K562 (cell line): ENCODE measurements around the gene MRPL27. TPM values are rescaled to one million over a fixed set of nuclear protein-coding genes. Genes with fewer than 3 reads are reported as not detected.

Source experiments
- ATAC-seq: fragments of 200-7000 bp; cut with Tn5 transposase; 3 replicates; pipeline ENCODE4 v1.9.1; 2020; ENCODE audit warnings: moderate library complexity
- BruUV-seq: library from RNA; stranded (reverse); fragments of 400-500 nt; replicated peaks from 2 replicates; lab custom pipeline; 2021; lab: Mats Ljungman, UMichigan
- CTCF ChIA-PET: fragments of 300-600 bp; formaldehyde crosslinking; extraction: SDS; loops from one replicate; lab custom pipeline; 2021; ENCODE audit warnings: low intra/inter-chr PET ratio; lab: Yijun Ruan, JAX
- POLR2A ChIA-PET: fragments of 300-600, 350-650 bp; sonication (Branson Sonifier 250); formaldehyde crosslinking; extraction: SDS; loops from one replicate; lab custom pipeline; 2021; ENCODE audit warnings: antibody characterized with exemption, inconsistent platforms; lab: Yijun Ruan, JAX
- DNase-seq, 4 experiments: peaks; one replicate each; pipeline versions ENCODE4 v3.0.0 to v3.0.0-alpha.2; 2011 to 2018; ENCODE audit warnings: low spot score in 3 of 4, mixed read lengths in 3 of 4; ENCODE audit errors: extremely low read depth in 1 of 4
- FAIRE-seq: peaks from 2 replicates; lab custom pipeline; 2011; peaks lifted over from hg19 to GRCh38; lab: Jason Lieb, UNC
- H2AFZ ChIP-seq: 2 replicates; pipeline ENCODE4 v1.6.0; 2011; ENCODE audit warnings: low read depth, low read length, control low read depth, inconsistent platforms
- H3K27ac ChIP-seq: fragments of 200-600 bp; 3 replicates; pipeline ENCODE4 v1.8.0; 2011; ENCODE audit warnings: low read depth, mild to moderate bottlenecking, control low read depth, inconsistent platforms, low read length, moderate library complexity, mixed read lengths; ENCODE audit errors: extremely low read depth
- H3K27me3 ChIP-seq, 2 experiments: fragments of 300-600 bp in 1 of 2; 2 replicates in 1 of 2; 3 replicates in 1 of 2; pipeline versions ENCODE4 v1.6.0 to v1.8.0; 2011; ENCODE audit warnings: inconsistent platforms in 2 of 2, low read length in 2 of 2, mild to moderate bottlenecking in 1 of 2, mixed read lengths in 1 of 2, moderate library complexity in 1 of 2; ENCODE audit not compliant: control insufficient read depth in 2 of 2, insufficient read depth in 2 of 2
- H3K36me3 ChIP-seq: fragments of 300-600 bp; 3 replicates; pipeline ENCODE4 v1.8.0; 2011; ENCODE audit warnings: mild to moderate bottlenecking, low read length, inconsistent platforms; ENCODE audit not compliant: control insufficient read depth, insufficient read depth
- H3K4me1 ChIP-seq, 2 experiments: fragments of 200-600 bp in 1 of 2; replicated peaks in 1 of 2; 2 replicates in 1 of 2; 3 replicates in 1 of 2; pipeline versions ENCODE4 v1.5.1 to v1.8.0; 2011; ENCODE audit warnings: inconsistent platforms in 2 of 2, low read length in 2 of 2, mild to moderate bottlenecking in 1 of 2, mixed read lengths in 1 of 2, moderate library complexity in 1 of 2; ENCODE audit not compliant: control insufficient read depth in 2 of 2, insufficient read depth in 2 of 2
- H3K4me2 ChIP-seq: 2 replicates; pipeline ENCODE4 v1.6.1; 2011; ENCODE audit warnings: low read length, control low read depth, inconsistent platforms, mixed read lengths; ENCODE audit not compliant: insufficient read depth
- H3K4me3 ChIP-seq: fragments of 200-600 bp; sonication (generic), shearing (Covaris generic); 2 replicates; pipeline ENCODE4 v1.5.1; 2016; ENCODE audit warnings: control low read depth, inconsistent platforms
- H3K79me2 ChIP-seq: fragments of 200-600 bp; 3 replicates; pipeline ENCODE4 v1.8.0; 2011; ENCODE audit warnings: low read length, inconsistent platforms; ENCODE audit not compliant: control insufficient read depth, insufficient read depth
- H3K9ac ChIP-seq, 2 experiments: 2 replicates each; pipeline versions ENCODE4 v1.6.0 to v1.6.1; 2011; ENCODE audit warnings: low read depth in 2 of 2, low read length in 2 of 2, control low read depth in 1 of 2, inconsistent platforms in 1 of 2, mild to moderate bottlenecking in 1 of 2, mixed read lengths in 1 of 2; ENCODE audit not compliant: insufficient read depth in 1 of 2
- H3K9me1 ChIP-seq: one replicate; pipeline ENCODE4 v1.6.0; 2011; ENCODE audit warnings: inconsistent platforms, mild to moderate bottlenecking, low read length, moderate library complexity; ENCODE audit not compliant: control insufficient read depth, insufficient read depth
- H3K9me3 ChIP-seq: replicated peaks from 2 replicates; pipeline ENCODE4 v1.5.1; 2011; ENCODE audit warnings: low read depth, low read length, inconsistent platforms; ENCODE audit not compliant: control insufficient read depth, insufficient read depth
- H4K20me1 ChIP-seq: replicated peaks from 2 replicates; pipeline ENCODE4 v1.6.1; 2011; ENCODE audit warnings: low read length, inconsistent platforms, mixed read lengths; ENCODE audit not compliant: control insufficient read depth, insufficient read depth
- C11orf30 ChIP-seq: fragments of 450-650 bp; IDR thresholded peaks from 2 replicates; pipeline ENCODE4 v1.6.1; 2016; ENCODE audit warnings: low read depth, mild to moderate bottlenecking
- PHF21A ChIP-seq: fragments of 450-650 bp; IDR thresholded peaks from 2 replicates; pipeline ENCODE4 v1.6.1; 2017; ENCODE audit warnings: low read depth, borderline replicate concordance
- RBFOX2 ChIP-seq: fragments of 200-400 bp; formaldehyde crosslinking; IDR thresholded peaks from 2 replicates; pipeline ENCODE4 v1.6.1; 2017; ENCODE audit warnings: low read depth, mild to moderate bottlenecking, low read length, moderate library complexity
- ZNF316 ChIP-seq: fragments of 450-650 bp; IDR thresholded peaks from 2 replicates; pipeline ENCODE4 v1.6.1; 2016
- WGBS: fragments of 100-300 bp; shearing (Covaris generic); methylation state at CpG from one replicate; pipeline ENCODE4 v1.1.6; 2016; ENCODE audit warnings: low coverage, mixed read lengths; ENCODE audit not compliant: insufficient coverage; ENCODE audit errors: missing lambda C conversion rate; 5-methylcytosine and 5-hydroxymethylcytosine counted together
- in situ Hi-C: fragments of 300-500 bp; cut with MboI; formaldehyde crosslinking; loops from 4 replicates; pipeline ENCODE4 v1.15.0; 2018; ENCODE audit warnings: inconsistent platforms, mixed read lengths
- intact Hi-C: fragments of 100-400 bp; cut with micrococcal nuclease; formaldehyde crosslinking; loops from 2 replicates; pipeline ENCODE4 v1.14.2; 2022
- polyA plus RNA-seq, 8 experiments: library from polyadenylated mRNA; depleted of rRNA in 4 of 8; stranded (reverse) in 5 of 8; unstranded in 3 of 8; fragments of >200 nt; fragmentation: Nextera tagmentation in 2 of 8; fragmentation: Illumina TruSeq in 1 of 8; extraction: Ambion mirVana in 2 of 8; extraction: Trizol in 1 of 8; gene quantifications; 2 replicates each; pipeline versions ENCODE4 v1.2.1 to v1.2.3, GENCODE V29; 2011 to 2014; ENCODE audit warnings: inconsistent platforms in 1 of 8, missing spikeins in 1 of 8
- total RNA-seq, 7 experiments: library from RNA; depleted of rRNA in 6 of 7; stranded (reverse); fragments of >200 nt in 6 of 7; fragmentation: Illumina TruSeq in 2 of 7; extraction: Trizol in 2 of 7; gene quantifications; 2 replicates each; pipeline versions ENCODE4 v1.2.1 to v1.2.3, GENCODE V29; 2011 to 2021; ENCODE audit warnings: low replicate concordance in 1 of 7

The MRPL27 gene
- total and polyA plus RNA-seq, 9 of the 15 experiments (the other 6 are each of a cell fraction or from before 2014, with no cell fraction given), result 96.3 to 401 (median 142) TPM

- peak; percentile 48 for ATAC-seq
- Histone ChIP-seq H3K4me3 (no peak overlapping the region), H2AFZ (no peak overlapping the region), H3K36me3 (peaks cover 84% of the 10 kb centered on the region), H3K4me2 (no peak overlapping the region), H3K9ac (no peak overlapping the region), H3K27ac (no peak overlapping the region), H3K27me3 (no peaks in the 10 kb centered on the region), H3K9me3 (no peaks in the 10 kb centered on the region), H3K79me2 (no peaks in the 10 kb centered on the region), H3K9me1 (no peaks in the 10 kb centered on the region), H4K20me1 (no peaks in the 10 kb centered on the region), H3K4me1 (peaks cover 0 to 4% of the 10 kb centered on the region in 2 experiments; a peak in 1 of 5 replicates)
- WGBS, result 89% methylated on average over 7 of the region's 7 CpGs
- peak; percentile 15 for FAIRE-seq
- no peak for DNase-seq
- intact Hi-C loops (no loop called here), in situ Hi-C loops (no loop called here)
- no TSS peak for BruUV-seq
- TF ChIP-seq PHF21A (no peak), C11orf30 (peak; percentile 49; the same call in 1 of the 2 replicates), RBFOX2 (0 out of 2 replicates have a peak, but pooled peaks have one; percentile 20), ZNF316 (peak; percentile 53; the same call in 1 of the 2 replicates)
- POLR2A ChIA-PET, result interaction anchor here (0.6 to 13.4 kb wide), 5 partner anchors 10 to 304 kb away, joined by 3 to 129 read pairs (median 8); partner anchors contain the start of gene LRRC59
- CTCF ChIA-PET, result no interaction called here
These were observed 8.4 kb upstream of the MRPL27 start for GRCh38 chr17:50381260-50381815.
